HuH-7.5 (cell line): Measurements from ENCODE around the gene RBFOX1.

Source experiments
- DNase-seq: peaks from one replicate; pipeline ENCODE4 v3.0.0; 2011; ENCODE audit warnings: low spot score

Gene RBFOX1

GRCh38 chr16:7332611-7333010, at the start of gene RBFOX1:
Gene RBFOX1 (plus strand): TSS chr16:7332845.
- DNase-seq: no peak

- no peak for DNase-seq
These were observed 47.9 kb upstream of the RBFOX1 start for GRCh38 chr16:7284780-7285179.

- DNase-seq: no peak
These were observed 47.1 kb upstream of the RBFOX1 start for GRCh38 chr16:7285520-7285919.

GRCh38 chr16:7289299-7289698, 43.3 kb upstream of the RBFOX1 start:
- DNase-seq: no peak

GRCh38 chr16:7290682-7291081, 42.0 kb upstream of the RBFOX1 start:
- no peak for DNase-seq

GRCh38 chr16:7294020-7294419, 38.6 kb upstream of the RBFOX1 start:
- DNase-seq: no peak

GRCh38 chr16:7303052-7303610, 29.5 kb upstream of the RBFOX1 start:
- DNase-seq: no peak

GRCh38 chr16:7303660-7304200, 28.9 kb upstream of the RBFOX1 start:
- DNase-seq: no peak

GRCh38 chr16:7304279-7304678, 28.4 kb upstream of the RBFOX1 start:
- no peak for DNase-seq

GRCh38 chr16:7304958-7305357, 27.7 kb upstream of the RBFOX1 start:
- no peak for DNase-seq

GRCh38 chr16:7313170-7313569, 19.5 kb upstream of the RBFOX1 start:
- no peak for DNase-seq

GRCh38 chr16:7314163-7314562, 18.5 kb upstream of the RBFOX1 start:
- no peak for DNase-seq

GRCh38 chr16:7315813-7316212, 16.8 kb upstream of the RBFOX1 start:
- DNase-seq: no peak

- no peak for DNase-seq
These were observed 16.3 kb upstream of the RBFOX1 start for GRCh38 chr16:7316281-7316888.

- DNase-seq: no peak
These were observed 14.7 kb upstream of the RBFOX1 start for GRCh38 chr16:7317982-7318381.

GRCh38 chr16:7318686-7319085, 14.0 kb upstream of the RBFOX1 start:
- DNase-seq: no peak

GRCh38 chr16:7319514-7319913, 13.1 kb upstream of the RBFOX1 start:
- no peak for DNase-seq

- DNase-seq: no peak
These were observed 11.0 kb upstream of the RBFOX1 start for GRCh38 chr16:7321661-7322060.

- DNase-seq: no peak
These were observed 8.3 kb upstream of the RBFOX1 start for GRCh38 chr16:7324321-7324720.

GRCh38 chr16:7325834-7326233, 6.8 kb upstream of the RBFOX1 start:
- DNase-seq: no peak

- DNase-seq: no peak
These were observed 1.9 kb upstream of the RBFOX1 start for GRCh38 chr16:7330709-7331108.

GRCh38 chr16:7331997-7332396, 648 bp upstream of the RBFOX1 start:
- DNase-seq: no peak

- DNase-seq: no peak
These were observed 608 bp downstream of the RBFOX1 start for GRCh38 chr16:7333180-7333725.
